ENCODE data around the gene HSD11B2. TPM values are rescaled to one million over a fixed set of nuclear protein-coding genes. Genes with fewer than 3 reads are reported as not detected.
A peak's percentile ranks its signal among the peaks of the same experiment; 100 is the strongest.

The HSD11B2 gene
- total RNA-seq, 1 experiment from 2014 or later: 33.5 TPM

DNA sequence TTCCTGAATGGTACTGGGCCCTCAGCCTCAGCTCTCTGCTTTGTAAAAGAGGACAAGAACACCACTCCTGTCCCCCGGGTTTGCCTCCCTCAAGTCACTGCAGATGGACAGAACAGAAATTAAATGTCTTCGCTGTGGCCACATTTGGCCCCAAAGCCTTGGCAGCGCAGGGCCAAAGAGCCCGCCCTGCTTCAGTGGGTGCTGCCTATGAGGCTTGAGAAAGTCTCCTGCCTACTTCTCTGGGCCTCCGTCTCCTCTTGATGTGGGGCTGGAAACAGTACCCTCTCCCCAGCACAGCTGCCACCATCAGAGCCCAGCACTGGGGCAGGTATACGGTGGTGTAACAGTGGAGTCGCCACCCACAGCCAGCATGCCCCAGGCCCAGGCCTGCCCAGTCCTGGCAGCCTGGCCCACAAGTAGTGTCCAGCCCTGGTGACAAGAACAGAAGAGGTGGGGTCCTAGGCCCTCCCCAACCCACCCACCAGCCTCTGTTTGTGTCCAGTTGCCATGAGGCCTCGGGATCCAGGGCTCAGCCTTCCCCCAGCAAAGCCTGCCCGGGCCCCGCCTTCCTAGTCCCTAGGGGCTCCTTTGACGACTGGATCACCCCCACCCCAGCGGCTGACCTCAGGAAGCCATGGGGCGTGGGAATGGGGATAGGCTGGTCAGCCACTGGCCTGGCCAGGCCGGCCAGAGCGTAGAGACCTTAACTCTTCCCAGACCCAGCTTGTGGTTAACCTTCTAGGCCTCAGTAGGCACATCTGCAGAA, 33.7 kb upstream of the HSD11B2 start:
- H3K79me1 ChIP-seq (ENCODE audit: insufficient read depth, low read depth, low read length, poor library complexity, severe bottlenecking): no peaks in the 10 kb centered on the region
- no peak overlapping the region for H4K91ac ChIP-seq (ENCODE audit: insufficient read length, low read depth, low read length)
- no peak for DNase-seq
- Mint-ChIP-seq H3K36me3 (ENCODE audit: insufficient read depth in 1 of 3, low read depth in 3 of 3) (peaks cover 0 to 1% (median 0%) of the 10 kb centered on the region in 3 experiments; a peak in 1 of 7 replicates), H3K27me3 (ENCODE audit: low read depth) (peaks cover 66% of the 10 kb centered on the region), H3K4me1 (peaks cover 16 to 37% of the 10 kb centered on the region in 2 experiments), H3K27ac (no peak overlapping the region), H3K9me3 (no peaks in the 10 kb centered on the region), H3K4me3 (peak overlapping the region in 1 of 2 experiments; percentile 23; a peak in 1 of 5 replicates)
- no peaks in the 10 kb centered on the region for H3K4me1 ChIP-seq (ENCODE audit: insufficient read depth, low read length)
- no peak overlapping the region for H3K4ac ChIP-seq (ENCODE audit: low read depth, low read length)
- peaks cover 3% of the 10 kb centered on the region for H3K23me2 ChIP-seq (ENCODE audit: insufficient read length, low read depth, low read length, poor library complexity, severe bottlenecking)
- no peak overlapping the region for H3K56ac ChIP-seq (ENCODE audit: insufficient read length, low read depth, low read length)
- no peak overlapping the region for H2AK5ac ChIP-seq (ENCODE audit: insufficient read length, low read length)
- H2AFZ ChIP-seq (ENCODE audit: low read length): no peak overlapping the region
- WGBS (ENCODE audit: extremely low coverage, insufficient read length, low lambda C conversion rate): no CpG with 5 or more reads among the region's 15 CpGs
- H3K27me3 ChIP-seq (ENCODE audit: insufficient read depth, low read length): peaks cover 25% of the 10 kb centered on the region; the same call in 1 of the 2 replicates
- H3K27ac ChIP-seq (ENCODE audit: insufficient read length, low read depth, low read length): no peak overlapping the region
- H3K79me2 ChIP-seq (ENCODE audit: insufficient read depth, low read length): no peaks in the 10 kb centered on the region
- H3K18ac ChIP-seq (ENCODE audit: insufficient read length, low read depth, low read length): no peak overlapping the region
- H2BK5ac ChIP-seq (ENCODE audit: insufficient read length, low read length): no peak overlapping the region
- no peak overlapping the region for H3K14ac ChIP-seq (ENCODE audit: insufficient read depth, low read length)
- H3T11ph ChIP-seq (ENCODE audit: low read length): no peak overlapping the region
- H2BK15ac ChIP-seq (ENCODE audit: low read depth, low read length): no peak overlapping the region
- H4K20me1 ChIP-seq (ENCODE audit: control insufficient read depth, insufficient read depth, insufficient read length): peaks cover 2% of the 10 kb centered on the region
- H3K4me2 ChIP-seq (ENCODE audit: insufficient read depth, insufficient read length, low read length): no peak overlapping the region
- TF ChIP-seq, protein P1, sequence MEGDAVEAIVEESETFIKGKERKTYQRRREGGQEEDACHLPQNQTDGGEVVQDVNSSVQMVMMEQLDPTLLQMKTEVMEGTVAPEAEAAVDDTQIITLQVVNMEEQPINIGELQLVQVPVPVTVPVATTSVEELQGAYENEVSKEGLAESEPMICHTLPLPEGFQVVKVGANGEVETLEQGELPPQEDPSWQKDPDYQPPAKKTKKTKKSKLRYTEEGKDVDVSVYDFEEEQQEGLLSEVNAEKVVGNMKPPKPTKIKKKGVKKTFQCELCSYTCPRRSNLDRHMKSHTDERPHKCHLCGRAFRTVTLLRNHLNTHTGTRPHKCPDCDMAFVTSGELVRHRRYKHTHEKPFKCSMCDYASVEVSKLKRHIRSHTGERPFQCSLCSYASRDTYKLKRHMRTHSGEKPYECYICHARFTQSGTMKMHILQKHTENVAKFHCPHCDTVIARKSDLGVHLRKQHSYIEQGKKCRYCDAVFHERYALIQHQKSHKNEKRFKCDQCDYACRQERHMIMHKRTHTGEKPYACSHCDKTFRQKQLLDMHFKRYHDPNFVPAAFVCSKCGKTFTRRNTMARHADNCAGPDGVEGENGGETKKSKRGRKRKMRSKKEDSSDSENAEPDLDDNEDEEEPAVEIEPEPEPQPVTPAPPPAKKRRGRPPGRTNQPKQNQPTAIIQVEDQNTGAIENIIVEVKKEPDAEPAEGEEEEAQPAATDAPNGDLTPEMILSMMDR (conservative IDR thresholded peaks at IDR 0.05): no peak
- no peak overlapping the region for H2BK12ac ChIP-seq (ENCODE audit: insufficient read length, low read depth, low read length)
- no peaks in the 10 kb centered on the region for H3K9me3 ChIP-seq (ENCODE audit: control insufficient read depth, low read depth, low read length)
- no peak overlapping the region for H3K9ac ChIP-seq (ENCODE audit: extremely low read depth, insufficient read length, low read length)
- no peak overlapping the region for H4K5ac ChIP-seq (ENCODE audit: insufficient read length, low read depth, low read length)
- no peak overlapping the region for H2BK120ac ChIP-seq (ENCODE audit: low read depth, low read length, poor library complexity, severe bottlenecking)
- no peak overlapping the region for H2BK20ac ChIP-seq (ENCODE audit: low read depth, low read length, poor library complexity, severe bottlenecking)
- H3K23ac ChIP-seq (ENCODE audit: insufficient read length, low read depth, low read length): no peak overlapping the region
- no peak overlapping the region for H4K8ac ChIP-seq (replicated peaks; ENCODE audit: insufficient read length, low read depth, low read length)

Measured in H9 (cell line).